T-helper 2 cell treated with Interferon-gamma antibody and Interleukin-4, amounts not matched to agents 100 ng/mL and 5 ng/mL, for 36 hours (primary cell): ENCODE data around the gene GPRC5D. TPM values are rescaled to one million over a fixed set of nuclear protein-coding genes. Genes with fewer than 3 reads are reported as not detected.

Experiments used
- intact Hi-C: fragments of 100-400 bp; cut with micrococcal nuclease; formaldehyde crosslinking; loops from one replicate; pipeline ENCODE4 v1.15.1; 2023
- total RNA-seq: library from RNA; stranded (reverse); gene quantifications from 2 replicates; pipeline ENCODE4 v1.2.3, GENCODE V29; 2022

GPRC5D gene
- total RNA-seq, 1 donor from 2014 or later = not detected

- intact Hi-C loops = no loop called here
These were observed 30.4 kb upstream of the GPRC5D start for GRCh38 chr12:12982331-12982730.

- intact Hi-C loops = no loop called here
These were observed 27.8 kb upstream of the GPRC5D start for GRCh38 chr12:12979731-12980259.

DNA sequence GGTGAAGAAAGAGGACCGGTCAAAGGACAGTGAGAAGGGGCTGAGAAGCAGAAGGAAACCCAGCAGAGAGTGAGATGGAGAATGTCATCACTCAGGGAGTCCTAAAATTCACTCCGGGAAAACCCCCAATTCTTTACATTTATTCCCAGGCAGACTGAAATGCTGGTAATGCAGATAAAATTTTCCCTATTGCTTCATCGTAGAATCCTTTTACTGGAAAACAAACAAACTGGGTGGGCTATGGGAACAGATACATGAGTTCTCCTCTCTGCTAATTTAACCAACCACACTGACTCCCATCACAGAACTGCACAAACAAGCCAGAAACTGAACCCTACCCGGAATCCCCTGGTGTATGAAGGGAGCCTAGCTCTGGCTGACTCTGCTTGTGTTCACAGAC, 27.2 kb upstream of the GPRC5D start:
- intact Hi-C loops = no loop called here

DNA sequence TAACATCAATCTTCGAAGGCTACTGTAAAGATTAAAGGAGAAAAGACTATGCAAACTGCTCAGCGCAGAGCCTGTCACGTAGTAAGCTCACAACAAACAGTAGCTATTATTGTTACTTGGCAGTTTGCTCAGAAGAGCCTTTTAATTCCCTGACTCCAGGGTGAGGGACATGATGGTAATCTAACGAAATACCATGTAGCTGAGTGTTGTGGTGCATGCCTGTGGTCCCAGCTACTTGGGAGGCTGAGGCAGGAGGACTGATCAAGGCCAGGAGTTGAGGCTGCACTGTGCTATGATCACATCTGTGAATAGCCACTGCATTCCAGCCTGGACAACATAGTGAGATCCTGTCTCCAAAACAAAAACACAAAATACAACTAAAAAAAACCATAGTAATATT, 25.3 kb upstream of the GPRC5D start:
- intact Hi-C loops = no loop called here

DNA sequence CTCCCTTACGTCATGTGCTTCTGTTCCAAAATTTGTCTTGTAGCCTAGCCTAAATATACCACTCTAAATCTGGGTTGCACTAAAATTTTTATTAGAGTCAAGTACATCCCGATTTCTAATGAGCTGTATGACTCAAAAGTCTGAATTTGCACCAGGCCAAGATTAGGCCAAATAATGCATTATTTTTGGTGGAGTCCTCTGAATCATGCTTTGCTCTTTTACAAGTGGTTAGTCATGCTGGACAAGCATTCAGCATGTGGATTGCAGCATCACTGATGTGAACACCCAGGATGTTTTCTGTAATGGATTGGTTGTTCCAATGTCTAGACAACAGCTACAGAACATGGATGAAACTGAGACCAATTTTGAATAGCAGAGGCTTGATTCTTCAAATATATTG, 24.4 kb upstream of the GPRC5D start:
- intact Hi-C loops = no loop called here

- intact Hi-C loops = no loop called here
These were observed 23.5 kb upstream of the GPRC5D start for GRCh38 chr12:12975322-12976077.

GRCh38 chr12:12974211-12974610, 22.2 kb upstream of the GPRC5D start:
- intact Hi-C loops = no loop called here

- intact Hi-C loops = no loop called here
These were observed 21.0 kb upstream of the GPRC5D start for GRCh38 chr12:12973019-12973418.

- intact Hi-C loops = no loop called here
These were observed 13.9 kb upstream of the GPRC5D start for GRCh38 chr12:12965836-12966235.

- intact Hi-C loops = no loop called here
These were observed 12.3 kb upstream of the GPRC5D start for GRCh38 chr12:12964255-12964654.

GRCh38 chr12:12960639-12961209, 8.8 kb upstream of the GPRC5D start:
- intact Hi-C loops = no loop called here

- intact Hi-C loops = no loop called here
These were observed 6.9 kb upstream of the GPRC5D start for GRCh38 chr12:12958886-12959285.

GRCh38 chr12:12954878-12955625, 3.1 kb upstream of the GPRC5D start:
- intact Hi-C loops = no loop called here

DNA sequence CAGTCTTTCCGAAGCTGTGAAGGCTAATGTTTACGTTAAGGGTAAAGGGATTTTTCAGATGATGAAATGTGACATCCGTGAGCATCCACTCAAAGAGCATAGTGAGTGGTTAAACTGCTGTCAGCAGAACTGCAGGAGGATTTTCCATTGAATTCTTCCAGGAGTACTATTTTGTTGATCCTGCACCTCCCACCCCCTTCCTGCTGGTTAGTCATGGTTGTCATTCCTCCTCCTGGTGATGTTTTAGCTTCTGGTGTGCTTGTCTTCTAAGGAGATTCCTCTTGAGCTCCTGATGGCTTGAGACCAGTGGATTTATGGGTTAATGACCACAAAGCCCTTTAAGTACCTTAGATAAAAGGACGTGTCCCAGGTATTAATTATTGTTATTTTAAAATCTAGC, 2.4 kb upstream of the GPRC5D start:
- intact Hi-C loops = no loop called here

GRCh38 chr12:12951504-12951903, 466 bp downstream of the GPRC5D start:
- intact Hi-C loops = no loop called here

- intact Hi-C loops = no loop called here
These were observed 4.1 kb downstream of the GPRC5D start for GRCh38 chr12:12947902-12948301.

GRCh38 chr12:12946686-12947355, 5.1 kb downstream of the GPRC5D start:
- intact Hi-C loops = no loop called here

DNA sequence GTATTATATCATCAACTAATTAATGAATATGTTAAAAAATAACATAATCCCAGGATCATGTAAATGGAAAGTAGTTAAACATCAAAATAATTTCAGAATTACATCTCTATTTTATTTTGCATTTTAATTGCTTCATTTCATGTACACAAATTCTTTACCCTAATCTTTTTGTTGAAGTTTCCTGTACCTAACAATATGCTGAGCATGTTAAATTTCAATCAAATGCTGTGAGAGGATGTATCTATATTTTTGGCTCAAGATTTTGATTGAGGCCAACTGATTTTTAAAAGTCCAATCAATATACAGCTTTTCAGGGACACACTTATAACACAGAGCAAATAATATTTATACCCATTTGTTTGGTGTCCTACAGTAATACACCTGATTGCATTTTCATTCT, 6.4 kb downstream of the GPRC5D start:
- intact Hi-C loops = no loop called here

DNA sequence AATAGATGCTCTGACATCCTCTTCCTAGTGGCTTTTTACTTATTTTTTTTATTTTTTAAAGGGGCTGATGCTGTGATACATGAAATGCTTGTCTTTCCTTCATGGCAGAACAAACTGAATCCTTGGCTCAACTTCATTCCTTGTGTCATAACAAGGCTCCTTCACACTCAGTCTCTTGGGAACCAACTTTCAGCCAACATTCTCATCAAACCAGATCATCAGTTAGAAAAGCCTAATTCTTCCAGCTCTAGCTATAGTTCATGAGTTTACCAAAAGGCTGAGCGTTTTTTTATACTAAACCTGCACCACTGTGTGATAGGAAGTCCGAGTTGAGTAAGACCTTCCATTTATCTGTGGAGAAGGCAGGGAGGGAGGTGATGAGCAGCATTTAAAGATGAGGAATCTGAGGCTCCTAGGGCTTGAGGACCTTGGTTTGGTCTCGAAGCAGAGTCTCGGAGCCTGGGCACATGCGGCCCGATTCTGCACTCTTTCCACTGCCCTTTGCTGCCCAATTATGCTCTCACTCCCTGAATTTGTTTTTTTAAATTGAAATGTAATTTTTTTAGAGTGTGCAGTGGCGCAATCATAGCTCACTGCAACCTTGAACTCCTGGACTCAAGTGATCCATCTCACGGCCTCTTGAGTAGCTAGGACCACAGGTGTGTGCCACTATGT, 8.2 kb downstream of the GPRC5D start:
- intact Hi-C loops = no loop called here

- intact Hi-C loops = no loop called here
These were observed 10.3 kb downstream of the GPRC5D start for GRCh38 chr12:12941450-12942350.
